ENCODE data around the gene CPEB1. TPM values are rescaled to one million over a fixed set of nuclear protein-coding genes. Genes with fewer than 3 reads are reported as not detected.
A peak's percentile ranks its signal among the peaks of the same experiment; 100 is the strongest.

The CPEB1 gene
- total and polyA plus RNA-seq, 2 donors from 2014 or later, result 1.4 to 1.6 TPM

DNA sequence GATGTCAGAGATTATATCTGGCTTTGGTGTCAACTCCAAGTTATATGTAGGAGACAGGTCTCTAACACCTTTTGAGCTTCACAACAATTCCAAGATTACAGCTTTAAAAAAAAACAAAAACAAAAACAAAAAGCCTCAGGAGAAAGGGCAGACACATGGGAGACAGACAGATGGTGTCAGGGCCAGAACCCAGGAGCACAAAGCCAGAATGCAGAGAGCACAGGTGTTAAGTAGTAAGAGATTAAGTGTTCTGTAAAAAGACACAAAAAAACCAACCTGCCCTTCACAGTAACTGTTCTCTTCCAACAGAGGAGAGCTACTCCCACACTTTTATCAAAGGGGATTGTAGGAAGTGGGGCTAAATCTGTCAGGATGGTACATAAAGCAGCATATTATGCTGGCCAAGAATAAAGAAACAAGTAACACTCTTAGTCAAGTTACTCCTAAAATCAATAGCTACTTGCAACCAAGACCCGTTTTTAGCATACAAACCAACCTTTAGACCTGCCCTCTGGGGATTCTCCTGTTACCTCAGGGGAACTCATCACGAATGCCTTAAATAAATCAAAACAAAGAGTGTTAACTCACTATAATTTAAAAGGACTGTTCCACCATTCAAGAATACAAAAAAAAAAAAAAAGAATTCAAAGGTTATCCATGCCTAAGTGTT is 5.9 kb downstream of the CPEB1 start:
- H3K36me3 ChIP-seq (ENCODE audit: control insufficient read depth in 2 of 3, insufficient read depth in 3 of 3, low read length in 3 of 3), result no peaks in the 10 kb centered on the region
- H3K9ac ChIP-seq (ENCODE audit: low read length in 3 of 3), result no peak overlapping the region
- no peak overlapping the region for H3K4me3 ChIP-seq (ENCODE audit: low read length in 3 of 3)
- peaks cover 8% of the 10 kb centered on the region for H3K27me3 ChIP-seq (ENCODE audit: control insufficient read depth, insufficient read depth, low read length)
- no peak overlapping the region for H3K27ac ChIP-seq (ENCODE audit: low read depth in 2 of 2, low read length in 2 of 2)
- intact Hi-C loops (cut with DNase I), result no loop called here
- FAIRE-seq (no peak), DNase-seq (peak in 2 of 5 donors; percentile 29 to 37)
- H3K4me1 ChIP-seq (ENCODE audit: control insufficient read depth in 2 of 3, insufficient read depth in 2 of 3, low read depth in 1 of 3, low read length in 3 of 3), result no peaks in the 10 kb centered on the region
- TF ChIP-seq, protein P1, sequence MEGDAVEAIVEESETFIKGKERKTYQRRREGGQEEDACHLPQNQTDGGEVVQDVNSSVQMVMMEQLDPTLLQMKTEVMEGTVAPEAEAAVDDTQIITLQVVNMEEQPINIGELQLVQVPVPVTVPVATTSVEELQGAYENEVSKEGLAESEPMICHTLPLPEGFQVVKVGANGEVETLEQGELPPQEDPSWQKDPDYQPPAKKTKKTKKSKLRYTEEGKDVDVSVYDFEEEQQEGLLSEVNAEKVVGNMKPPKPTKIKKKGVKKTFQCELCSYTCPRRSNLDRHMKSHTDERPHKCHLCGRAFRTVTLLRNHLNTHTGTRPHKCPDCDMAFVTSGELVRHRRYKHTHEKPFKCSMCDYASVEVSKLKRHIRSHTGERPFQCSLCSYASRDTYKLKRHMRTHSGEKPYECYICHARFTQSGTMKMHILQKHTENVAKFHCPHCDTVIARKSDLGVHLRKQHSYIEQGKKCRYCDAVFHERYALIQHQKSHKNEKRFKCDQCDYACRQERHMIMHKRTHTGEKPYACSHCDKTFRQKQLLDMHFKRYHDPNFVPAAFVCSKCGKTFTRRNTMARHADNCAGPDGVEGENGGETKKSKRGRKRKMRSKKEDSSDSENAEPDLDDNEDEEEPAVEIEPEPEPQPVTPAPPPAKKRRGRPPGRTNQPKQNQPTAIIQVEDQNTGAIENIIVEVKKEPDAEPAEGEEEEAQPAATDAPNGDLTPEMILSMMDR (IDR thresholded peaks at IDR 0.05; ENCODE audit: borderline replicate concordance, extremely low read depth, insufficient read depth), result no peak
- no peaks in the 10 kb centered on the region for H3K9me3 ChIP-seq (ENCODE audit: control insufficient read depth in 2 of 3, insufficient read depth in 1 of 3, low read length in 3 of 3)

DNA sequence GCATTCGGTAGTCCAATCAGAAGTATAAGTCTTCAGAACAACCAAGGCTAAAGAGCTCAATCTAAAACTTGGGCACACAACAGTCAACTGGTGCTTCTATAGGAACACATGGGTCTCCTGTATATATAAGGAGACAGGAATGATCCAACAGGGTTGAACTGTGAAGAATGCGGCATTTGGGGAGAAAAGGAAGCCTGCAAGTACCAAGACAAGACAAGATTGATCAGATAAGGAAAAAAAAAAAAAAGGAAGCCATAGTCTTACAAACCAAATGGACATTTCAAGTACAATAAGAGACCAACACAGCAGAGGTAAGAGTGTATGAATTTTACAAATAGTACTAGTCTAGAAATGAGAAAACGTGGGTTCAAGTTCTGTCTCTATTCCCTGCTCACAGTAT is 6.5 kb downstream of the CPEB1 start:
- no peaks in the 10 kb centered on the region for H3K9me3 ChIP-seq (ENCODE audit: control insufficient read depth in 2 of 3, insufficient read depth in 1 of 3, low read length in 3 of 3)

DNA sequence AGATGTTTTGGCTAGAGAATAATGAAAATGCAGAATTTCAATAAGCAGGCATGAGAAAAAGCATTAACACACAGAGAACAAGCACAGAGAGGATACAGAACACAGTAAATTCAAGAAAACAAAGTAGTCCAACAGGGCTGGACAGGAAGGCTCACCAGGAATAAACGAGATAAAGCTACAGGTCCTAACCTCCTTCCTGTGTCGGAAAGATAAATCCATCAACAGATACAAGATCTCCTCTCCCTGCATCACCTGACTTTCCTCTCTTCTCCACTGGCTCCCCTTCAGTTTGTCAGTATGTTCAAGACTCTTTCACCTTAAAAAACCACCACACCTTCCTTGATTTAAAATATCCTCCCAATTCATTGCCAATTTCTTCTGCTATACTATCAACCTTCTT is 11.4 kb downstream of the CPEB1 start:
- intact Hi-C loops (cut with DNase I), result no loop called here
- Histone ChIP-seq H3K27ac (ENCODE audit: low read depth in 2 of 2, low read length in 2 of 2) (no peak overlapping the region), H3K36me3 (ENCODE audit: control insufficient read depth in 2 of 3, insufficient read depth in 3 of 3, low read length in 3 of 3) (no peaks in the 10 kb centered on the region), H3K27me3 (ENCODE audit: control insufficient read depth, insufficient read depth, low read length) (peaks cover 3% of the 10 kb centered on the region), H3K4me1 (ENCODE audit: control insufficient read depth in 2 of 3, insufficient read depth in 2 of 3, low read depth in 1 of 3, low read length in 3 of 3) (no peaks in the 10 kb centered on the region), H3K9ac (ENCODE audit: low read length in 3 of 3) (no peak overlapping the region), H3K4me3 (ENCODE audit: low read length in 3 of 3) (no peak overlapping the region), H3K9me3 (ENCODE audit: control insufficient read depth in 2 of 3, insufficient read depth in 1 of 3, low read length in 3 of 3) (no peaks in the 10 kb centered on the region)
- no peak for FAIRE-seq
- TF ChIP-seq, protein P1 (IDR thresholded peaks at IDR 0.05; ENCODE audit: borderline replicate concordance, extremely low read depth, insufficient read depth), result no peak
- no peak for DNase-seq

More for the DNA sequence above, 6.5 kb downstream of the CPEB1 start:
- intact Hi-C loops (cut with DNase I), result no loop called here
- Histone ChIP-seq H3K27me3 (ENCODE audit: control insufficient read depth, insufficient read depth, low read length) (peaks cover 8% of the 10 kb centered on the region), H3K36me3 (ENCODE audit: control insufficient read depth in 2 of 3, insufficient read depth in 3 of 3, low read length in 3 of 3) (no peaks in the 10 kb centered on the region), H3K4me1 (ENCODE audit: control insufficient read depth in 2 of 3, insufficient read depth in 2 of 3, low read depth in 1 of 3, low read length in 3 of 3) (no peaks in the 10 kb centered on the region), H3K27ac (ENCODE audit: low read depth in 2 of 2, low read length in 2 of 2) (no peak overlapping the region), H3K4me3 (ENCODE audit: low read length in 3 of 3) (no peak overlapping the region), H3K9ac (ENCODE audit: low read length in 3 of 3) (no peak overlapping the region)
- no peak for FAIRE-seq
- TF ChIP-seq, protein P1 (IDR thresholded peaks at IDR 0.05; ENCODE audit: borderline replicate concordance, extremely low read depth, insufficient read depth), result no peak
- DNase-seq, result no peak

DNA sequence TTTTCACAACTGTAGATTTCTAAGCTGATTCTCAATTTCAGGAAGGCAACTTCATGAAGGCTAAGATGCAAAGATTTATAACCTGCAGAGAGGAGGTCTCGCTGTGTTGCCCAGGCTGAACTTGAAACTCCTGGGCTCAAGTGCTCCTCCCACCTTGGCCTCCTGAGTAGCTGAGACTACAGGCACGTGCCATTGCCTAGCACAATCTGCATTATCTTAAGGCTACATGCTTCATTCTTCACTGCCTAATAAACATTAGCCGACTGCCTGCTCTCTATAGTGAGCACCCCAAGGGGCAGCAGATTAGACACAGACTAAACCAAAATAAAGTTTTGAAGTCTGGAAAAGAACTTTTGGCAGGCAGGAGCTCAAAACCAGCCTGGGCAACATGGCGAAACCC is 17.1 kb downstream of the CPEB1 start:
- Histone ChIP-seq H3K9me3 (ENCODE audit: control insufficient read depth in 2 of 3, insufficient read depth in 1 of 3, low read length in 3 of 3) (no peaks in the 10 kb centered on the region), H3K27ac (ENCODE audit: low read depth in 2 of 2, low read length in 2 of 2) (no peak overlapping the region), H3K4me3 (ENCODE audit: low read length in 3 of 3) (no peak overlapping the region), H3K9ac (ENCODE audit: low read length in 3 of 3) (no peak overlapping the region), H3K4me1 (ENCODE audit: control insufficient read depth in 2 of 3, insufficient read depth in 2 of 3, low read depth in 1 of 3, low read length in 3 of 3) (no peaks in the 10 kb centered on the region), H3K27me3 (ENCODE audit: control insufficient read depth, insufficient read depth, low read length) (no peaks in the 10 kb centered on the region), H3K36me3 (ENCODE audit: control insufficient read depth in 2 of 3, insufficient read depth in 3 of 3, low read length in 3 of 3) (no peaks in the 10 kb centered on the region)
- DNase-seq, result no peak
- no peak for FAIRE-seq
- TF ChIP-seq, protein P1 (IDR thresholded peaks at IDR 0.05; ENCODE audit: borderline replicate concordance, extremely low read depth, insufficient read depth), result no peak
- intact Hi-C loops (cut with DNase I), result no loop called here
